ENCODE results near the gene BCL2L14. TPM values are rescaled to one million over a fixed set of nuclear protein-coding genes. Genes with fewer than 3 reads are reported as not detected.

BCL2L14 gene
- total RNA-seq, 4 donors from 2014 or later = 0.36 TPM; not detected in 3

GRCh38 chr12:12039897-12040296 lies 30.8 kb upstream of the BCL2L14 start:
- DNase-seq (ENCODE audit: low spot score) (no peak), ATAC-seq (ENCODE audit: low FRiP score) (no peak)
- TF ChIP-seq CTCF (IDR thresholded peaks at IDR 0.05) = no peak

- ATAC-seq (ENCODE audit: low FRiP score) = no peak
- TF ChIP-seq CTCF (IDR thresholded peaks at IDR 0.05) = no peak
- no peak for DNase-seq (ENCODE audit: low spot score)
Observed at GRCh38 chr12:12046401-12046800, 24.3 kb upstream of the BCL2L14 start.

DNA sequence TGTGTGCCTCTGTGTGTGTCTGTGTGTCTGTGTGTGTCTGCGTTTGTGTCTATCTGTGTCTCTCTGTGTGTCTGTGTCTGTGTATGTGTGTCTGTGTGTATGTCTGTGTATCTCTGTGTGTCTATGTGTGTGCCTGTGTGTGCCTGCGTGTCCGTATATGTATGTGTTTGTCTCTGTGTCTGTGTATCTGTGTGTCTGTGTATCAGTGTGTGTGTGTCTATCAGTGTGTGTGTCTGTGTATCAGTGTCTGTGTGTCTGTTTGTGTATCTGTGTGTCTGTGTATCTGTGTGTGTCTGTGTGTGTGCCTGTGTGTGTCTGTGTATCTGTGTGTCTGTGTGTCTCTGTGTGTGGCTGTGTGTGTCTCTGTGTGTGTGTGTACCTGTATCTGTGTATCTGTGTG lies 23.1 kb upstream of the BCL2L14 start:
- no peak for TF ChIP-seq CTCF (IDR thresholded peaks at IDR 0.05)
- ATAC-seq (ENCODE audit: low FRiP score) (no peak), DNase-seq (ENCODE audit: low spot score) (no peak)

- TF ChIP-seq CTCF (IDR thresholded peaks at IDR 0.05) = no peak
- DNase-seq (ENCODE audit: low spot score) = no peak
- no peak for ATAC-seq (ENCODE audit: low FRiP score)
Observed at GRCh38 chr12:12048266-12048665, 22.5 kb upstream of the BCL2L14 start.

DNA sequence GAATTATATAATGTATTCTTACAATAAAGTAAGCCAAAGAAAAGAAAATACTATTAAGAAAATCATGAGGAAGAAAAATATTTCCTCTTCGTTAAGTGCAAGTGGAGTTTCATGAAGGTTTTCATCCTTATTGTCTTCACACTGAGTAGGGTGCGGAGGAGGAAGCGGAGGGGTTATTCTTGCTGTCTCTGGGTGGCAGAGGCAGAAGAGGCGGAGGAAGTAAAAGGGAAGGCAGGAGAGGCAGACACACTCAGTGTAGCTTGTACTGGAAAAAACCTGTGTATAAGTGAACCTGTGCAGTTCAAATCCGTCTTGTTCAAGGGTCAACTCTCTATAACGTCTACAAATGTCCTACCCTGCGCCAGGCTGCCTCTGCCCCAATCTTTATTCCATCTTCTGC lies 22.0 kb upstream of the BCL2L14 start:
- ATAC-seq (ENCODE audit: low FRiP score) (no peak), DNase-seq (ENCODE audit: low spot score) (no peak)
- TF ChIP-seq CTCF (IDR thresholded peaks at IDR 0.05) = no peak

GRCh38 chr12:12051668-12052067 lies 19.1 kb upstream of the BCL2L14 start:
- no peak for TF ChIP-seq CTCF (IDR thresholded peaks at IDR 0.05)
- DNase-seq (ENCODE audit: low spot score) (no peak), ATAC-seq (ENCODE audit: low FRiP score) (no peak)

DNA sequence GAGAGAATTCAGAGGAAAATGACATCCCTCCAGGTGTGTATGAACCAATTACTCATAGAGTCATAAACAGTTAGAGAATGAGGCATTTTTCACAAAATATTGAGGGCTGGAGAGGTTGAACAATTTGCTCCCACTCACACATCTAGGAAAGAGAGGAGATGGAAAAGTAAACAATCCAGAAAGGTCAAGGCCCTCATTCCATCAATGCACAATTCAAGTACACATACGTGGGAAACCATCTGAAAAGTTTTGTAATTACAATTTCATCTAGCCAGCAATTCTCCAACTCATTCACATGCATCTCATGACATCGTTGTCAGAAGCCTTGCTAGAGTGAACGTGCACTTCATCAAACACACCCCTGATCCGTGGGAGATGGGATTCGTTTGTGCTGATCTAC lies 15.7 kb upstream of the BCL2L14 start:
- no peak for TF ChIP-seq CTCF (IDR thresholded peaks at IDR 0.05)
- no peak for DNase-seq (ENCODE audit: low spot score)
- ATAC-seq (ENCODE audit: low FRiP score) = no peak

All from omental fat pad (tissue), 4 donors.